Aorta (tissue), 5 donors: Measurements from ENCODE around the gene PTH1R. TPM values are rescaled to one million over a fixed set of nuclear protein-coding genes. Genes with fewer than 3 reads are reported as not detected.
A peak's percentile ranks its signal among the peaks of the same experiment; 100 is the strongest.

Experiments used
- ATAC-seq: fragments of 200-7000 bp; cut with Tn5 transposase; one replicate; pipeline ENCODE4 v1.9.1; 2022; ENCODE audit warnings: moderate library complexity; ENCODE audit not compliant: low FRiP score
- DNase-seq, 2 donors: peaks; one replicate each; pipeline ENCODE4 v3.0.0-alpha.2; 2020
- H3K27ac ChIP-seq, 2 donors: one replicate each; pipeline ENCODE4 v1.5.1; 2013; ENCODE audit warnings: low read length in 2 of 2, mild to moderate bottlenecking in 2 of 2, moderate library complexity in 2 of 2, control low read depth in 1 of 2, inconsistent platforms in 1 of 2, low read depth in 1 of 2
- H3K27me3 ChIP-seq, 2 donors: one replicate each; pipeline ENCODE4 v1.6.1; 2013; ENCODE audit warnings: control low read depth in 1 of 2, low read length in 1 of 2, mild to moderate bottlenecking in 1 of 2, moderate library complexity in 1 of 2; ENCODE audit not compliant: insufficient read depth in 2 of 2, control insufficient read depth in 1 of 2
- H3K36me3 ChIP-seq, 2 donors: one replicate each; pipeline ENCODE4 v1.6.1; 2013; ENCODE audit warnings: control low read depth in 1 of 2, low read length in 1 of 2, mild to moderate bottlenecking in 1 of 2; ENCODE audit not compliant: insufficient read depth in 2 of 2, control insufficient read depth in 1 of 2
- H3K4me1 ChIP-seq, 2 donors: one replicate each; pipeline ENCODE4 v1.6.1; 2013; ENCODE audit warnings: low read length in 2 of 2, control low read depth in 1 of 2, mild to moderate bottlenecking in 1 of 2, moderate library complexity in 1 of 2; ENCODE audit not compliant: insufficient read depth in 2 of 2, control insufficient read depth in 1 of 2
- H3K4me3 ChIP-seq, 2 donors: one replicate each; pipeline ENCODE4 v1.5.1; 2013; ENCODE audit warnings: low read length in 2 of 2, control low read depth in 1 of 2, mild to moderate bottlenecking in 1 of 2
- H3K9me3 ChIP-seq: one replicate; pipeline ENCODE4 v1.6.1; 2013; ENCODE audit warnings: mild to moderate bottlenecking, low read length; ENCODE audit not compliant: control insufficient read depth
- WGBS, 2 donors: extraction: QIAGEN DNeasy Blood & Tissue Kit; methylation state at CpG; one replicate each; pipeline ENCODE4 v1.1.7; 2013; 5-methylcytosine and 5-hydroxymethylcytosine counted together
- intact Hi-C, 2 donors: fragments of 100-400 bp; cut with DNase I; formaldehyde crosslinking; loops; one replicate each; pipeline versions ENCODE4 v1.14.2 to v1.15.0; 2022
- long read RNA-seq, 2 donors: library from polyadenylated mRNA; unstranded; transcript quantifications; one replicate each; pipeline ENCODE4 v2.0.0, GENCODE V29; 2020 to 2021
- polyA plus RNA-seq, 2 donors: library from polyadenylated mRNA; stranded (reverse); fragments of 200-250 nt; gene quantifications; one replicate each; pipeline ENCODE4 v1.2.3, GENCODE V29; 2013
- total RNA-seq, 2 donors: library from RNA; stranded (reverse); fragmentation: NEBNext Ultra II Directional; extraction: Animal tissue kit (Norgen Biotek cat#: 25700); gene quantifications; one replicate each; pipeline ENCODE4 v1.2.1, GENCODE V29; 2021
- donor health status: healthy with polysubstance abuse.
- donor health status: Bipolar disorder and iron deficiency.
- donor health status: DM: no; HTN: no; CAD: no.
- donor health status: DM: no; HTN: no; CAD: no.
- donor health status: DM: yes; HTN: yes; CAD: no.

PTH1R gene
- total RNA-seq, result 1 to 10 TPM; 6.6 to 6.7 TPM
- polyA plus RNA-seq, result 10 to 100 TPM in 1 of 2 donors, 1 to 10 TPM in 1; 8.4 to 38.6 TPM
- long read RNA-seq, donor 1, partial matches to known transcripts, result 0 of 8 reads
- long read RNA-seq, donor 1, other reads (novel, unspliced or antisense), result 8 of 8 reads
- long read RNA-seq, donor 2, partial matches to known transcripts, result 2 of 12 reads
- long read RNA-seq, donor 2, other reads (novel, unspliced or antisense), result 7 of 12 reads

DNA sequence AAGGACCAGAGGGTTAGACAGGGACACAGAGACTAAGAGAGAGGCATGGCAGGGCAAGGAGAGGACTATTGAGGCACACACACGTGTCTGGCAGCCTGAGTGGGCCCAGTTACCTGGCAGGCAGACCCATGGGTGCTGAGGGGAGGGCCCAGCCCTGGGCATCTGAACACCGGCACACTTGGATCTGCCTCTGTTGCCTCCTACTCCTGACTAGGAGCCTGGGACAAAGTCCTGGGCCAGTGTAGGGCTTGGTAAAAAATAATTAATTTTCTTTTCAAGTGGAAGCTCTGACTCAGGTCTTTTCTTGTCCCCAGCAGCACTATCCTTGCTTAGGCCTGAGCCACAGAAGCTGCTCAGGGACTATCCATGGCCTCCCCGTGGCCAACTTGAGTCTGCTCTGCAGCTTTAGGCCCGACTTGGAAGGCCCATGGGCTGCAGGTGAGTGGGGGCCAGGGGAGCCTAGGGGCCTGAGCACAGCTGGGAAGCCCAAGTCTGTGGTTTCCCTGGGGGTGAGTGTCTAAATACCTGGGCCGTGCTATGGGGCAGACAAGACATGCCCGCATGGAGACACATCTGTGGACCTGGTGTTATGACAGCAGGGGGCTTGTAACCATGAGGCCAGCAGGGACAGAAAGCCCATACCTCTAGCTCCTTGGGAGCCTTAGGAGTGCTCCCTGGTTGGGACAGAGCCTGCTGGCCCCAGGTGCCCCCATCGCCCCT is at the start of gene PTH1R:
Gene PTH1R, plus strand, starts transcription at position 316 of the 720 bp plus-strand sequence. CDS start 5,839 bp downstream, outside the sequence.
- Histone ChIP-seq H3K27ac (no peak within 1 kb of the TSS), H3K36me3 (no peaks in the 10 kb centered on the region), H3K27me3 (no peaks in the 10 kb centered on the region), H3K4me3 (no peak within 1 kb of the TSS), H3K4me1 (peaks cover 0 to 3% of the 10 kb centered on the region in 2 donors), H3K9me3 (no peaks in the 10 kb centered on the region)
- no peak for ATAC-seq
- intact Hi-C loops, result no loop called here
- WGBS, 2 donors, result 86 to 91% methylated on average over 7 of the region's 7 CpGs
- DNase-seq, result no peak

DNA sequence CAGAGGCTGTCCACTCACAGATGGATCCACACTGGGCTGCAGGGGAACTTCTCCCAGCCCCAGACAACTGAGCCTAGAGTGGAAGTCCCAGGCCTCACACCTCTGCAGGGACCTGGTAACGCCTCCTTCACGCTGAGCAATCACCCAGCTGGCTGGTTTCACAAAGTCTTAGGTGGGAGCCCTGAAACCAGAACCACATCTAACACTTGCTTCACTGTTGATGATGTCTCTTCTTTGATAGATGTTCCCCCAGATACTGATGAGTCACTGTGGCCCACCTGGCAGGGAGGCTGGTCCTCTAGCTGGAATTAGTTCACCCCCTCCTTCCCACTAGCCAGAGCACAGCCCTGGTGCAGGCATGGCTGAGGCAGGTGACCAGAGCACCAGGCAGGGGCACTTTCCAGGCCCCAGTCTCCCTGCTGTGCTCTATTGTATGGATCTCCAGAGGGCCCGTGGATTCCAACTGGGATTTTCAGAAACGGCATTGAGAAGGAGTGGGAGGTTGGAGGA is 47.8 kb upstream of the PTH1R start:
- ATAC-seq (no peak), DNase-seq (no peak)
- no peaks in the 10 kb centered on the region for H3K4me1 ChIP-seq
- H3K4me3 ChIP-seq, result no peak overlapping the region
- WGBS, 2 donors, result 79 to 85% methylated on average over 4 of the region's 4 CpGs
- intact Hi-C loops, result no loop called here
- H3K36me3 ChIP-seq, result no peaks in the 10 kb centered on the region
- H3K9me3 ChIP-seq, result no peaks in the 10 kb centered on the region
- H3K27ac ChIP-seq, result no peak overlapping the region
- no peaks in the 10 kb centered on the region for H3K27me3 ChIP-seq

DNA sequence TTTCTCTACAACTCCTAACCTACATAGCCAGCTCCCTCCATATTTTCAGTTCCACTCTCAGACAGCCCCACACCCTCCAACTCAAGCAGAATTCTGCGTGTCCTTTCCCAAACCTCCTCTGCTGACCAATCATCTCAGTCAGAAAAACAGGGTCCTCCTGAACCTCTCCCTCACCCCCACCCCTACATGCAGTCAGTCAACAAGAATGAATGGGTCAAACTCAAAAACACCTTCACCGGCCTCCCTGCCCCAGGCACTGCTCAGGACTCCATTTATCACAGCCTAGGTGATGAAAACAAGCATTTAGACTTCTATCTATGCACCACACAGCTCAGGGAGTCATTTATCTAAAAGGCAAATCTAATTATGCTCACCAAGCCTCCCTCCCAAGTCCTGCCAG is 46.7 kb upstream of the PTH1R start:
- DNase-seq (no peak), ATAC-seq (no peak)
- Histone ChIP-seq H3K36me3 (no peaks in the 10 kb centered on the region), H3K27ac (no peak overlapping the region), H3K4me1 (no peaks in the 10 kb centered on the region), H3K4me3 (no peak overlapping the region), H3K27me3 (no peaks in the 10 kb centered on the region), H3K9me3 (no peaks in the 10 kb centered on the region)
- intact Hi-C loops, result no loop called here
- WGBS, 2 donors, result 74 to 77% methylated on average over 2 of the region's 2 CpGs

DNA sequence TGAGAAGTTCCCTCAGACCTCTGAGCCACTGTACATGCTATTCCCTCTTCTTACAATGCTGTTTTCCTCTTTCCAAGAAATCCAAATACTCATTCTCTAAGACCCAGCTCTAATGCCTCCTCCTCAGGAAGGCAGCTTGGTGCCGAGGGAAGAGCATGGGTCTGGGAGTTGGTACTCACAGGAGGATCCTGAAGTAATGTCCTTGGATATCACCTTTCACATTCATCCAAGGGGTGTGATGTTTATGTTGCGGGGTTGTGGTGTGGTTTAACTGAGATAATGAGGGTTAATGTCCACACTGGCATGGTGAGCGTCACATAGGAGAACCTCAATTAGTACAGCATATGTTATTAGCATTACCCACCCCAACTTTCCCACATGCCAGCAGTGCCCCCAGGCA is 46.2 kb upstream of the PTH1R start:
- no peak overlapping the region for H3K27ac ChIP-seq
- H3K9me3 ChIP-seq, result no peaks in the 10 kb centered on the region
- intact Hi-C loops, result no loop called here
- H3K4me3 ChIP-seq, result no peak overlapping the region
- no peaks in the 10 kb centered on the region for H3K4me1 ChIP-seq
- ATAC-seq, result no peak
- no peaks in the 10 kb centered on the region for H3K27me3 ChIP-seq
- no peak for DNase-seq
- WGBS, 2 donors, result 91 to 94% methylated on average over 3 of the region's 3 CpGs
- H3K36me3 ChIP-seq, result no peaks in the 10 kb centered on the region

DNA sequence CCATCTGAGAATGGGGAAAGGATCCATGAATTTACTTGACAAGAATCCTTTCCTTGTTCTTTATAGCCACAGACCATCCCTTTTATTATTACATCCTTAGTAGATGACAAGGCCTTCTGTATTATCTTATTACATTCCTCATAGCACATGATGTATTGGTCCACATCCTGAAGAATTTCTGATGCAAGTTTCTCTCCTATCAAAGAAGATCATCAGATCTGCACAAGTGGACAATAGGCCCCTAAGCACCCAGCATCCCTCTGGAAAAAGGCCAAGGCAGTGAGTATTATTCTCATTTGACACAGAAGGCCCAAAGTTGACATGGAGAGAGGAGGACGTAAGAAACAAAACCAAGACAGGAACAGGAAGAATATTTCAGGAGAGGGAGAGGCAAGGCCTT is 45.7 kb upstream of the PTH1R start:
- H3K4me1 ChIP-seq, result no peaks in the 10 kb centered on the region
- no peaks in the 10 kb centered on the region for H3K36me3 ChIP-seq
- ATAC-seq (no peak), DNase-seq (no peak)
- 86 to 88% methylated on average over 1 of the region's 1 CpG for WGBS, 2 donors
- no peaks in the 10 kb centered on the region for H3K9me3 ChIP-seq
- H3K4me3 ChIP-seq, result no peak overlapping the region
- no peaks in the 10 kb centered on the region for H3K27me3 ChIP-seq
- no peak overlapping the region for H3K27ac ChIP-seq
- intact Hi-C loops, result no loop called here

DNA sequence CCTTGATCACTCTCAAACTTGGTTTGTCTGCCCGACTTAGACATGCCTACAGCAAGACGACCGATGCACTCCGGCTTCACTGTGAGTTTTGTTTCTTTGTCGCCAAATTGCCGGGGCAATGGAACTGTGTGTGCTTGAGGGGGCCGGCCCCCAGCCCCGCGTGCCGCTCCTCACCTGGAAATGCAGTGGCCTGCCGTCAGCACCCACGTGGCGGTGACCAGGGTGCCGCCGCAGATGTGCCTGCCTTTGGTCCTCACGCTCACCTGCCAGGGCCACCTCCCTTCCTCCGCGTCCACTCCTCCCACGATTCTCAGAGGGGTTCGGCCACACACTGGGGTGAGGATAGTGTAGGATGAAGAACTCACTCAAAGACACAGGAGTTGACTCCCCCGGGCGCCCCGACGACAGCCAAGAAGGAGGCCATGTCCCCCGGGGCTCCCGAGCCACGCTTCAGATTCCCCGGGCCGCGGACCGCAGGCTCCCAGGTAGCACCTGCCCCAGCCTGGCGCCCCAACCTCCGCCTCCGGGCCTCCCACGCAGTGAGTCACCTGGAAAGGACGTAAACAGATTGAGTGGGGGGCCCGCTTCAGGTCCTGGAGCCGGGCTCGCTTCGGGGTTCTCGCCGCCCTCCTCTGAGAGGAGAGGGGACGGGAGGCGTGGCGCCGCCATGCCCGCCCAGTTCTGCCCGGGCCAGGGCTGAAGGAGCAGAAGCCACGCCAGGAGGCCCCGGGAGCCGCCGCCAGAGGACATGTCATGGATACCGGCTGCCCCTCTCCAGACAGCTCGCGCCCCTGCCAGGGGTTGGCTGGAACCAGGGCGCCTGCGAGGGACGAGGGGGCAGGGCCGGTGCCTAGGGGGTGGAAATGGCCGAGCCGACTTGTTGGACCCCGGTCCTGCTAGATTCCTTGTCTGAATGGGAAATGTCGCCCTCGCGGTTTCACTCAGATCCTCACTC is 43.9 kb upstream of the PTH1R start:
- WGBS, 2 donors, result 95 to 96% methylated on average over 65 of the region's 65 CpGs
- H3K27me3 ChIP-seq, result no peaks in the 10 kb centered on the region
- intact Hi-C loops, result no loop called here
- no peak for ATAC-seq
- H3K27ac ChIP-seq, result no peak overlapping the region
- no peaks in the 10 kb centered on the region for H3K9me3 ChIP-seq
- H3K4me1 ChIP-seq, result no peaks in the 10 kb centered on the region
- H3K36me3 ChIP-seq, result no peaks in the 10 kb centered on the region
- H3K4me3 ChIP-seq, result no peak overlapping the region
- peak in 1 of 2 donors; percentile 75 for DNase-seq

DNA sequence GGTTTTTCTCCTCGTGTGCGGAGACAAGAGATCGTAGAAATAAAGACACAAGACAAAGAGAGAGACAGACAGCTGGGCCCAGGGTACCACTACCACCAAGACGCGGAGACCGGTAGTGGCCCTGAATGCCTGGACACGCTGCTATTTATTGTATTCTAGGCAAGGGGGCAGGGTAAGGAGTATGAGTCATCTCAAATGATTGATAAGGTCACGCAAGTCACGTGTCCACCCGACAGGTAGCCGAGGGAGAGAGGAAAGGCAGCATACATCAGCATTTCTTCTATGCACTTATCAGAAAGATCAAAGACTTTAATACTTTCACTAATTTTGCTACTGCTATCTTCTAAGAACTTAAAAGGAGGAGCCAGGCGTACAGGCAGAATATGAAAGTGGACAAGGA is 42.5 kb upstream of the PTH1R start:
- Histone ChIP-seq H3K27me3 (no peaks in the 10 kb centered on the region), H3K4me3 (no peak overlapping the region), H3K4me1 (no peaks in the 10 kb centered on the region), H3K27ac (no peak overlapping the region), H3K36me3 (no peaks in the 10 kb centered on the region), H3K9me3 (no peaks in the 10 kb centered on the region)
- 87 to 90% methylated on average over 12 of the region's 12 CpGs for WGBS, 2 donors
- ATAC-seq (no peak), DNase-seq (no peak)
- intact Hi-C loops, result no loop called here

DNA sequence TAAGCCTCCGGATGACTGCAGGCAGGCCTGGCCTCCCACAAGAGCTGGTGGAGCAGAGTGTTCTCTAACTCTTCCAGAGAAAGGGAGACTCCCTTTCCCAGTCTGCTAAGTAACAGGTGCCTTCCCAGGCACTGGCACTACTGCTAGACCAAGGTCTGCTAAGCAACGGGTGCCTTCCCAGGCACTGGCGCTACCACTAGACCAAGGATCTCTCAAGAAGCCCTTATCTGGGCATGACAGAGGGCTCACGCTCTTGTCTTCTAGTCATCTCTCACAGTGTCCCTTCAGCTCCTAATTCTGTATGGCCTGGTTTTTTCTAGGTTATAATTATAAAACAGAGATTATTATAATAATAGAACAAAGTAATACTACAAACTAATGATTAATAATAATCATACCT is 42.0 kb upstream of the PTH1R start:
- no peak for ATAC-seq
- intact Hi-C loops, result no loop called here

More for the DNA sequence above, 42.0 kb upstream of the PTH1R start:
- WGBS, 2 donors, result 94 to 95% methylated on average over 4 of the region's 4 CpGs
- no peak overlapping the region for H3K27ac ChIP-seq
- H3K27me3 ChIP-seq, result no peaks in the 10 kb centered on the region
- H3K36me3 ChIP-seq, result no peaks in the 10 kb centered on the region
- H3K4me1 ChIP-seq, result no peaks in the 10 kb centered on the region
- no peaks in the 10 kb centered on the region for H3K9me3 ChIP-seq
- no peak for DNase-seq
- H3K4me3 ChIP-seq, result no peak overlapping the region
